IPS-15b (cell line): Measurements from ENCODE around the gene DRG2.

Experiments used
- H3K27me3 ChIP-seq: one replicate; pipeline ENCODE4 v1.6.1; 2013; ENCODE audit warnings: low read length; ENCODE audit not compliant: control insufficient read depth, insufficient read depth
- H3K36me3 ChIP-seq: one replicate; pipeline ENCODE4 v1.6.1; 2013; ENCODE audit warnings: low read length; ENCODE audit not compliant: control insufficient read depth, insufficient read depth
- H3K4me1 ChIP-seq: one replicate; pipeline ENCODE4 v1.6.1; 2013; ENCODE audit warnings: mild to moderate bottlenecking, low read length; ENCODE audit not compliant: control insufficient read depth, insufficient read depth
- H3K4me3 ChIP-seq: one replicate; pipeline ENCODE4 v1.5.1; 2013; ENCODE audit warnings: low read depth, low read length
- H3K9ac ChIP-seq: one replicate; pipeline ENCODE4 v1.6.1; 2013; ENCODE audit warnings: low read depth, mild to moderate bottlenecking, low read length
- H3K9me3 ChIP-seq: one replicate; pipeline ENCODE4 v1.6.1; 2013; ENCODE audit warnings: mild to moderate bottlenecking, low read length; ENCODE audit not compliant: control insufficient read depth, insufficient read depth

Gene DRG2

GRCh38 chr17:18107971-18108370, 20.2 kb downstream of the DRG2 start:
- H3K4me1 ChIP-seq, result no peaks in the 10 kb centered on the region
- H3K4me3 ChIP-seq, result no peak overlapping the region
- no peak overlapping the region for H3K9ac ChIP-seq

GRCh38 chr17:18108401-18109312, 20.9 kb downstream of the DRG2 start, which contains the start of gene MYO15A:
Gene MYO15A, plus strand, starts transcription at chr17:18108756. Its CDS starts 10,045 bp downstream, at chr17:18118801.
- no peaks in the 10 kb centered on the region for H3K9me3 ChIP-seq
- no peaks in the 10 kb centered on the region for H3K4me1 ChIP-seq
- H3K9ac ChIP-seq, result no peak within 1 kb of the TSS
- no peaks in the 10 kb centered on the region for H3K27me3 ChIP-seq
- peaks cover 20% of the 10 kb centered on the region for H3K36me3 ChIP-seq
- no peak within 1 kb of the TSS for H3K4me3 ChIP-seq

More at GRCh38 chr17:18107971-18108370, 20.2 kb downstream of the DRG2 start:
- H3K36me3 ChIP-seq, result peaks cover 25% of the 10 kb centered on the region
- H3K27me3 ChIP-seq, result no peaks in the 10 kb centered on the region
- no peaks in the 10 kb centered on the region for H3K9me3 ChIP-seq

GRCh38 chr17:18109935-18110485, 22.3 kb downstream of the DRG2 start:
- Histone ChIP-seq H3K27me3 (no peaks in the 10 kb centered on the region), H3K9ac (no peak overlapping the region), H3K9me3 (no peaks in the 10 kb centered on the region), H3K4me3 (no peak overlapping the region), H3K36me3 (peaks cover 16% of the 10 kb centered on the region), H3K4me1 (no peaks in the 10 kb centered on the region)

DNA sequence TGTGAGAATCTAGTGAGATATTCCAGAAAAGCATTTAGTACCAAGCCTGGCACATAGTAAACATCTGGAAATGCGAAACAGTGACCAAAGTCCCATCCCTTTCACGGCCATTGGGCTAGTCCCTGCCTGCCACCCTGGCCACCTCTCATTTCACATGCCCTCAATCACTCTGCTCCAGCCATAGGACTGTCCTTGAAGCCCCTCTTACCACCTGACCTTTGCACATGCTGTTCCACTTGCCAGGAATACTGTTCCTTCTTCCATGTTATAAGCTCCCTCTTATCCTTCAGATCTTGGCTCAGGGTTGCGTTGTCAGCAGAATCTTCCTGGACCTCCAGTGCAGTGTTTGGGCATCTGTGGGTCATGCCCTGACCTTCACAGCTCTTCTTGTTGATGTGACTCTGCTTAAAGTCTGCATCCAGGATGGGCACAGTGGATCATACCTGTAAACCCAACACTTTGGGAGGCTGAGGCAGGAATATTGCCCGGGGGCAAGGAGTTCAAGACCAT, 22.9 kb downstream of the DRG2 start:
- Histone ChIP-seq H3K27me3 (no peaks in the 10 kb centered on the region), H3K4me3 (no peak overlapping the region)

GRCh38 chr17:18111330-18111971, 23.7 kb downstream of the DRG2 start:
- H3K4me1 ChIP-seq, result no peaks in the 10 kb centered on the region
- no peaks in the 10 kb centered on the region for H3K27me3 ChIP-seq
- H3K9ac ChIP-seq, result no peak overlapping the region
- peaks cover 4% of the 10 kb centered on the region for H3K36me3 ChIP-seq
- no peaks in the 10 kb centered on the region for H3K9me3 ChIP-seq
- H3K4me3 ChIP-seq, result no peak overlapping the region

More for the DNA sequence above, 22.9 kb downstream of the DRG2 start:
- H3K9me3 ChIP-seq, result no peaks in the 10 kb centered on the region
- H3K36me3 ChIP-seq, result peaks cover 10% of the 10 kb centered on the region
- H3K4me1 ChIP-seq, result no peaks in the 10 kb centered on the region
- H3K9ac ChIP-seq, result no peak overlapping the region

GRCh38 chr17:18115517-18115916, 27.8 kb downstream of the DRG2 start:
- H3K36me3 ChIP-seq, result no peaks in the 10 kb centered on the region
- no peak overlapping the region for H3K9ac ChIP-seq
- H3K9me3 ChIP-seq, result peaks cover 2% of the 10 kb centered on the region
- no peaks in the 10 kb centered on the region for H3K4me1 ChIP-seq
- H3K4me3 ChIP-seq, result no peak overlapping the region
- no peaks in the 10 kb centered on the region for H3K27me3 ChIP-seq

DNA sequence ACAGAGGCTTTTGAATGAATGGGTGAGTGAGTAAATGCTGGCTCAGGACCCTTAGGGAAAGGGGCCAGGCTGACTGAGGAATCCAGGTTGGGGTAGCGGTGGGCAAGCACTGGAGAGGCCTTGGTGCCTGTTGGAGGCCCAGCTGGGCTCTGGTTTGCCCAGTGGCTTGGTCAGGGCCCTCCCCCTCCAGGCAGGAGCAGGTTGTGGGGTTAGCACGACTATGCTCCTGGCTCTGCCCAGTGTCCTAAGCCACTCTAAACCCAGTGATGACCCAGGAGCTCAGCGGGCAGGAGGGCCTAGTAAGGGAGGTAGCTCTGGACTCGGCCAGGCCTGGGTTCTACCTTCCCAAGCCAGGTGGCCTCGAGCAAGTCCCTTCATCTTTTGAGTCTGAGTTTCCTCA, 28.3 kb downstream of the DRG2 start:
- H3K4me1 ChIP-seq, result no peaks in the 10 kb centered on the region
- no peak overlapping the region for H3K4me3 ChIP-seq
- no peaks in the 10 kb centered on the region for H3K27me3 ChIP-seq
- no peak overlapping the region for H3K9ac ChIP-seq
- no peaks in the 10 kb centered on the region for H3K36me3 ChIP-seq
- peaks cover 2% of the 10 kb centered on the region for H3K9me3 ChIP-seq

GRCh38 chr17:18117533-18117932, 29.8 kb downstream of the DRG2 start:
- H3K4me3 ChIP-seq, result no peak overlapping the region
- H3K36me3 ChIP-seq, result no peaks in the 10 kb centered on the region
- H3K9me3 ChIP-seq, result peaks cover 2% of the 10 kb centered on the region
- no peak overlapping the region for H3K9ac ChIP-seq
- H3K4me1 ChIP-seq, result no peaks in the 10 kb centered on the region
- H3K27me3 ChIP-seq, result no peaks in the 10 kb centered on the region

DNA sequence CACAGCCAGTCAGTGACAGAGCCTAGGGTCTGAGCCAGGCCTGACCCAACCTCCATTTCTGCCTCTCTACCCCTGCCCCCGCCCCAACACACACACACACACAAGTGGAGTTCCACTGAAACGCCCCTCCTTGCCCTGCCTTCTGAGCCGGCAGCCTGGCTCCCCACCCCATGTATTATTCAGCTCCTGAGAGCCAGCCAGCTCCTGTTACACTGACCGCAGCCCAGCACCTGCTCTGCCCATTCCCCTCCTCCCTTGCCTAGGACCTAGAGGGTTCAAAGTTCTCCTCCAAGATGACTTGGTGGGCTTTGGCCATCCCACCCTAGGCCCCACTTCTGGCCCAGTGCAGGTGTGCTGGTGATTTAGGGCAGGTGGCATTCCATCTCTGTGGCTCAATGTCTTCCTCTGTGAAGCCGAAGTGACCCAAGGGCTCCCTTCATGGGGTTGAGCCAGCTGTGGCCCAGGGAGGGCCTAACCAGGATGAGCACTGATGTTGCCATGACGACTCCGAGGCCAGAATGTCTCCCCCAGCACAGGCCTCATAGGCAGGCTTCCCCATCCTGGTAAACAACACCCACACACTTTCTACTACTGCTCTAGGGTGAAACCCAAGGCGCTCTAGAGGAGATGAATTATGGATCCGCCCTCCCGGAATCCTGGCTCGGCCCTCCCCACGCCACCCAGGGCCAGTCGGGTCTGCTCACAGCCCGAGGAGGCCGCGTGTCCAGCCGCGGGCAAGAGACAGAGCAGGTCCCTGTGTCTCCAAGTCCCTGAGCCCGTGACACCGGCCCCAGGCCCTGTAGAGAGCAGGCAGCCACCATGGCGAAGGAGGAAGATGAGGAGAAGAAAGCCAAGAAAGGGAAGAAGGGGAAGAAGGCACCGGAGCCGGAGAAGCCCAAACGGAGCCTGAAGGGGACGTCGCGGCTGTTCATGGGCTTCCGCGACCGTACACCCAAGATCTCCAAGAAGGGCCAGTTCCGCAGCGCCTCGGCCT, 30.5 kb downstream of the DRG2 start:
- H3K4me1 ChIP-seq, result no peaks in the 10 kb centered on the region
- no peaks in the 10 kb centered on the region for H3K27me3 ChIP-seq
- H3K9ac ChIP-seq, result no peak overlapping the region
- H3K36me3 ChIP-seq, result no peaks in the 10 kb centered on the region
- no peak overlapping the region for H3K4me3 ChIP-seq
- peaks cover 2% of the 10 kb centered on the region for H3K9me3 ChIP-seq

- Histone ChIP-seq H3K9ac (no peak overlapping the region), H3K9me3 (peaks cover 2% of the 10 kb centered on the region), H3K4me1 (no peaks in the 10 kb centered on the region), H3K4me3 (no peak overlapping the region), H3K27me3 (no peaks in the 10 kb centered on the region), H3K36me3 (no peaks in the 10 kb centered on the region)
These were observed 31.5 kb downstream of the DRG2 start for GRCh38 chr17:18119166-18119745.
